Glutamatergic neuron (in vitro differentiated cells): ENCODE data around the gene POU2F1. TPM values are rescaled to one million over a fixed set of nuclear protein-coding genes. Genes with fewer than 3 reads are reported as not detected.
A peak's percentile ranks its signal among the peaks of the same experiment; 100 is the strongest.

Experiments
- DNase-seq: peaks from one replicate; pipeline ENCODE4 v3.0.0; 2022
- H3K27ac Mint-ChIP-seq: one replicate; pipeline ENCODE4 v1.8.0; 2020; ENCODE audit warnings: mild to moderate bottlenecking, mixed read lengths, inconsistent platforms; ENCODE audit not compliant: unreplicated experiment
- H3K27me3 Mint-ChIP-seq: one replicate; pipeline ENCODE4 v1.8.0; 2020; ENCODE audit warnings: mild to moderate bottlenecking, moderate library complexity, mixed read lengths, inconsistent platforms; ENCODE audit not compliant: unreplicated experiment
- H3K36me3 Mint-ChIP-seq: one replicate; pipeline ENCODE4 v1.8.0; 2020; ENCODE audit warnings: mild to moderate bottlenecking, mixed read lengths, inconsistent platforms; ENCODE audit not compliant: unreplicated experiment
- H3K4me1 Mint-ChIP-seq: one replicate; pipeline ENCODE4 v1.8.0; 2020; ENCODE audit warnings: mild to moderate bottlenecking, low read depth, mixed read lengths, inconsistent platforms; ENCODE audit not compliant: unreplicated experiment
- H3K4me3 Mint-ChIP-seq: one replicate; pipeline ENCODE4 v1.8.0; 2020; ENCODE audit warnings: mild to moderate bottlenecking, mixed read lengths, inconsistent platforms; ENCODE audit not compliant: unreplicated experiment
- H3K9me3 Mint-ChIP-seq: one replicate; pipeline ENCODE4 v1.8.0; 2020; ENCODE audit warnings: mild to moderate bottlenecking, moderate library complexity, mixed read lengths, inconsistent platforms; ENCODE audit not compliant: unreplicated experiment
- CTCF ChIP-seq: fragments of 200-600 bp; sonication (generic); IDR thresholded peaks from one replicate; pipeline ENCODE4 v1.5.0; 2021; ENCODE audit not compliant: partially characterized antibody, unreplicated experiment
- total RNA-seq: library from RNA; stranded (reverse); fragmentation: NEBNext Ultra II Directional; extraction: Animal tissue kit (Norgen Biotek cat#: 25700); gene quantifications from one replicate; pipeline ENCODE4 v1.2.1, GENCODE V29; 2021; ENCODE audit not compliant: unreplicated experiment

Gene POU2F1
- total RNA-seq, 1 donor from 2014 or later: 37.7 TPM

- peak overlapping the region; percentile 80 for H3K4me3 Mint-ChIP-seq
- peaks cover 3% of the 10 kb centered on the region for H3K9me3 Mint-ChIP-seq
- no peak overlapping the region for H3K27ac Mint-ChIP-seq
- peaks cover 9% of the 10 kb centered on the region for H3K36me3 Mint-ChIP-seq
- no peak for TF ChIP-seq CTCF
- peaks cover 16% of the 10 kb centered on the region for H3K27me3 Mint-ChIP-seq
- no peak for DNase-seq
- peaks cover 4% of the 10 kb centered on the region for H3K4me1 Mint-ChIP-seq
These were observed 217.8 kb downstream of the POU2F1 start for GRCh38 chr1:167438171-167439138.

- Mint-ChIP-seq H3K9me3 (peaks cover 3% of the 10 kb centered on the region), H3K4me3 (peak overlapping the region; percentile 80), H3K27ac (no peak overlapping the region), H3K27me3 (peaks cover 16% of the 10 kb centered on the region), H3K36me3 (peaks cover 9% of the 10 kb centered on the region), H3K4me1 (peaks cover 7% of the 10 kb centered on the region)
- peak; percentile 74 for DNase-seq
- no peak for TF ChIP-seq CTCF
These were observed 218.8 kb downstream of the POU2F1 start for GRCh38 chr1:167439301-167439988.

DNA sequence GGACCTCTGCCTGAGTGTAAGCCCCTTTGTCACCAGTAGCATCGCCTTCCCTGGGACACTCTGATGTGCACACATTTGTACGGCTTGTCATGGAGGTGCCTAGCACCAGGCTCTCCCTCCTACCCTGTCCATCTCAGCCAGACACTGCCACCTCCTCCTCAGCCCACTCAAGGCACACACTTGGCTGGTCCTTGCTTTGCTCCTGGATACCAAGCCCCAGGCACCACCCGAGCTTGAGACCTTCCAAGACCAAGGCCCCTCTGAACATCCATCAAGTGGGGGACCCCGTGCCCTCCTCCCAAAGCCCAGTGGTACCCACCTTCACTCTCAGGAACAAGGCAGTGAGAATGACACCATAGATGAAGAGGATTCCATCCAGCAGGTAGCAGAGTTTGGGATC lies 219.7 kb downstream of the POU2F1 start:
- H3K4me3 Mint-ChIP-seq: peak overlapping the region; percentile 80

GRCh38 chr1:167440776-167441175 lies 220.1 kb downstream of the POU2F1 start:
- no peak for TF ChIP-seq CTCF
- Mint-ChIP-seq H3K27me3 (peaks cover 14% of the 10 kb centered on the region), H3K27ac (no peak overlapping the region), H3K9me3 (peaks cover 3% of the 10 kb centered on the region), H3K36me3 (peaks cover 9% of the 10 kb centered on the region), H3K4me1 (peaks cover 7% of the 10 kb centered on the region), H3K4me3 (no peak overlapping the region)
- DNase-seq: no peak

More for the DNA sequence above, 219.7 kb downstream of the POU2F1 start:
- Mint-ChIP-seq H3K36me3 (peaks cover 9% of the 10 kb centered on the region), H3K27ac (no peak overlapping the region), H3K4me1 (peaks cover 7% of the 10 kb centered on the region), H3K27me3 (peaks cover 16% of the 10 kb centered on the region), H3K9me3 (peaks cover 3% of the 10 kb centered on the region)
- no peak for DNase-seq
- TF ChIP-seq CTCF: no peak
